ENCODE results near the gene FBLN2.

The FBLN2 gene

GRCh38 chr3:13532631-13533030 is 16.3 kb upstream of the FBLN2 start:
- no peaks in the 10 kb centered on the region for H3K4me1 ChIP-seq (ENCODE audit: low read length)
- no peaks in the 10 kb centered on the region for H4K20me1 ChIP-seq (ENCODE audit: insufficient read depth, low read length)
- H3K36me3 ChIP-seq (replicated peaks; ENCODE audit: low read depth, low read length): no peaks in the 10 kb centered on the region
- no peak overlapping the region for H3K4me2 ChIP-seq (ENCODE audit: low read length)
- H3K9ac ChIP-seq (ENCODE audit: low read length): no peak overlapping the region
- no peak for TF ChIP-seq EZH2phosphoT487 (IDR thresholded peaks at IDR 0.05; ENCODE audit: low read depth)
- no peak overlapping the region for H3K27ac ChIP-seq (ENCODE audit: low read length)
- H3K9me3 ChIP-seq (ENCODE audit: insufficient read depth, low read length): no peaks in the 10 kb centered on the region
- no peaks in the 10 kb centered on the region for H3K79me2 ChIP-seq (ENCODE audit: low read length)
- no peak overlapping the region for H2AFZ ChIP-seq (ENCODE audit: low read depth, low read length)
- peaks cover 37% of the 10 kb centered on the region for H3K27me3 ChIP-seq (ENCODE audit: low read depth, low read length)
- no peak overlapping the region for H3K4me3 ChIP-seq (ENCODE audit: low read length)

- Histone ChIP-seq H3K27me3 (ENCODE audit: low read depth, low read length) (peaks cover 32% of the 10 kb centered on the region), H3K4me2 (ENCODE audit: low read length) (no peak overlapping the region), H3K36me3 (replicated peaks; ENCODE audit: low read depth, low read length) (no peaks in the 10 kb centered on the region), H3K79me2 (ENCODE audit: low read length) (no peaks in the 10 kb centered on the region), H3K4me3 (ENCODE audit: low read length) (no peak overlapping the region), H3K9me3 (ENCODE audit: insufficient read depth, low read length) (no peaks in the 10 kb centered on the region), H2AFZ (ENCODE audit: low read depth, low read length) (no peak overlapping the region), H3K9ac (ENCODE audit: low read length) (no peak overlapping the region), H3K4me1 (ENCODE audit: low read length) (no peaks in the 10 kb centered on the region), H4K20me1 (ENCODE audit: insufficient read depth, low read length) (no peaks in the 10 kb centered on the region), H3K27ac (ENCODE audit: low read length) (no peak overlapping the region)
- TF ChIP-seq EZH2phosphoT487 (IDR thresholded peaks at IDR 0.05; ENCODE audit: low read depth): no peak
Measured at GRCh38 chr3:13533885-13534301, 15.0 kb upstream of the FBLN2 start.

GRCh38 chr3:13535526-13535875 is 13.4 kb upstream of the FBLN2 start:
- no peak overlapping the region for H2AFZ ChIP-seq (ENCODE audit: low read depth, low read length)
- TF ChIP-seq CTCF (IDR thresholded peaks at IDR 0.05; ENCODE audit: low read depth, low read length) (no peak), EZH2phosphoT487 (IDR thresholded peaks at IDR 0.05; ENCODE audit: low read depth) (no peak)
- no peaks in the 10 kb centered on the region for H3K9me3 ChIP-seq (ENCODE audit: insufficient read depth, low read length)
- H3K4me2 ChIP-seq (ENCODE audit: low read length): no peak overlapping the region
- H3K27ac ChIP-seq (ENCODE audit: low read length): no peak overlapping the region
- H4K20me1 ChIP-seq (ENCODE audit: insufficient read depth, low read length): no peaks in the 10 kb centered on the region
- peaks cover 23% of the 10 kb centered on the region for H3K27me3 ChIP-seq (ENCODE audit: low read depth, low read length)
- H3K79me2 ChIP-seq (ENCODE audit: low read length): no peaks in the 10 kb centered on the region
- H3K4me1 ChIP-seq (ENCODE audit: low read length): no peaks in the 10 kb centered on the region
- no peak overlapping the region for H3K4me3 ChIP-seq (ENCODE audit: low read length)
- no peak overlapping the region for H3K9ac ChIP-seq (ENCODE audit: low read length)
- no peaks in the 10 kb centered on the region for H3K36me3 ChIP-seq (replicated peaks; ENCODE audit: low read depth, low read length)

GRCh38 chr3:13535905-13536304 is 13.0 kb upstream of the FBLN2 start:
- Histone ChIP-seq H3K27me3 (ENCODE audit: low read depth, low read length) (peaks cover 19% of the 10 kb centered on the region), H3K9ac (ENCODE audit: low read length) (no peak overlapping the region), H3K4me2 (ENCODE audit: low read length) (no peak overlapping the region), H3K36me3 (replicated peaks; ENCODE audit: low read depth, low read length) (no peaks in the 10 kb centered on the region), H3K9me3 (ENCODE audit: insufficient read depth, low read length) (no peaks in the 10 kb centered on the region), H4K20me1 (ENCODE audit: insufficient read depth, low read length) (no peaks in the 10 kb centered on the region), H3K4me1 (ENCODE audit: low read length) (no peaks in the 10 kb centered on the region), H2AFZ (ENCODE audit: low read depth, low read length) (no peak overlapping the region), H3K27ac (ENCODE audit: low read length) (no peak overlapping the region), H3K79me2 (ENCODE audit: low read length) (no peaks in the 10 kb centered on the region), H3K4me3 (ENCODE audit: low read length) (no peak overlapping the region)
- TF ChIP-seq EZH2phosphoT487 (IDR thresholded peaks at IDR 0.05; ENCODE audit: low read depth) (no peak), CTCF (IDR thresholded peaks at IDR 0.05; ENCODE audit: low read depth, low read length) (no peak)

GRCh38 chr3:13536432-13536831 is 12.5 kb upstream of the FBLN2 start:
- no peak overlapping the region for H2AFZ ChIP-seq (ENCODE audit: low read depth, low read length)
- no peak overlapping the region for H3K9ac ChIP-seq (ENCODE audit: low read length)
- H3K27me3 ChIP-seq (ENCODE audit: low read depth, low read length): peaks cover 20% of the 10 kb centered on the region
- no peak overlapping the region for H3K4me2 ChIP-seq (ENCODE audit: low read length)
- no peaks in the 10 kb centered on the region for H3K4me1 ChIP-seq (ENCODE audit: low read length)
- no peaks in the 10 kb centered on the region for H3K79me2 ChIP-seq (ENCODE audit: low read length)
- no peaks in the 10 kb centered on the region for H4K20me1 ChIP-seq (ENCODE audit: insufficient read depth, low read length)
- no peaks in the 10 kb centered on the region for H3K36me3 ChIP-seq (replicated peaks; ENCODE audit: low read depth, low read length)
- TF ChIP-seq CTCF (IDR thresholded peaks at IDR 0.05; ENCODE audit: low read depth, low read length): no peak
- TF ChIP-seq EZH2phosphoT487 (IDR thresholded peaks at IDR 0.05; ENCODE audit: low read depth): no peak
- no peaks in the 10 kb centered on the region for H3K9me3 ChIP-seq (ENCODE audit: insufficient read depth, low read length)
- H3K4me3 ChIP-seq (ENCODE audit: low read length): no peak overlapping the region
- H3K27ac ChIP-seq (ENCODE audit: low read length): no peak overlapping the region
